ENCODE data around the gene PLXND1.

PLXND1 gene

DNA sequence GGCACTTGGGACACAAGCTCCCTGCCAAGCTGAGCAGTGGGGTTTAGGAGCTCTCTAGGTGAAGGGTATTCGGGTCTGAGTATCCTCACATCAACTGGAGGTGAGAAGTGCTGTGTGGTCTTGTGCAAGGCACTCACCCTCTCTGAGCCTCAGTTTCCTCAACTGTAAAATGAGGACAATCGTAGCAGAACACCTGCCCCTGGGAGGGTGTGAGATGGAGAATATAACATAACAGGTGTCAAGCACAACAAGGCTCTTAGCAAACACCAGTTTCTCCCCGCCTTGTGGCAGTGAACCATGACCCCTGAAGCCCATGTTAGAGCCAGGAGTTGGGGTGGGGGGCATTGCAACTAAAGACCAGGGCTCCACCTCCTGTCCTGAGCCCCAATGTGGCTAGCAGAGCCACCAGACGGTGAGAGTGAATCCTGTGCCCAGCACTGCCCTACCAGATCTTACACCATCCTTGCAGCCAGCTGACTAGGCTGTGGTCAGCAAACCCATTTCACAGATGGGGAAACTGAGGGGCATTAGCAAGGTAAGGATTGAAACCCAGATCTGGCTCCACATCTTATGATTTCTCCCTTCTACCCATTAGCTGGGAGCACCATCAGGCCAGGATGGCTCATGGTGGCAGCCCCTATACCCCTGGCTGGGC, 2.6 kb upstream of the PLXND1 start:
- TF ChIP-seq, protein P1, sequence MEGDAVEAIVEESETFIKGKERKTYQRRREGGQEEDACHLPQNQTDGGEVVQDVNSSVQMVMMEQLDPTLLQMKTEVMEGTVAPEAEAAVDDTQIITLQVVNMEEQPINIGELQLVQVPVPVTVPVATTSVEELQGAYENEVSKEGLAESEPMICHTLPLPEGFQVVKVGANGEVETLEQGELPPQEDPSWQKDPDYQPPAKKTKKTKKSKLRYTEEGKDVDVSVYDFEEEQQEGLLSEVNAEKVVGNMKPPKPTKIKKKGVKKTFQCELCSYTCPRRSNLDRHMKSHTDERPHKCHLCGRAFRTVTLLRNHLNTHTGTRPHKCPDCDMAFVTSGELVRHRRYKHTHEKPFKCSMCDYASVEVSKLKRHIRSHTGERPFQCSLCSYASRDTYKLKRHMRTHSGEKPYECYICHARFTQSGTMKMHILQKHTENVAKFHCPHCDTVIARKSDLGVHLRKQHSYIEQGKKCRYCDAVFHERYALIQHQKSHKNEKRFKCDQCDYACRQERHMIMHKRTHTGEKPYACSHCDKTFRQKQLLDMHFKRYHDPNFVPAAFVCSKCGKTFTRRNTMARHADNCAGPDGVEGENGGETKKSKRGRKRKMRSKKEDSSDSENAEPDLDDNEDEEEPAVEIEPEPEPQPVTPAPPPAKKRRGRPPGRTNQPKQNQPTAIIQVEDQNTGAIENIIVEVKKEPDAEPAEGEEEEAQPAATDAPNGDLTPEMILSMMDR (IDR thresholded peaks at IDR 0.05; ENCODE audit: insufficient read depth, low read depth, low read length, missing control alignments) = no peak
- no peak for DNase-seq (ENCODE audit: low read depth)
- H3K4me3 ChIP-seq (ENCODE audit: low read depth, low read length) = no peak overlapping the region

DNA sequence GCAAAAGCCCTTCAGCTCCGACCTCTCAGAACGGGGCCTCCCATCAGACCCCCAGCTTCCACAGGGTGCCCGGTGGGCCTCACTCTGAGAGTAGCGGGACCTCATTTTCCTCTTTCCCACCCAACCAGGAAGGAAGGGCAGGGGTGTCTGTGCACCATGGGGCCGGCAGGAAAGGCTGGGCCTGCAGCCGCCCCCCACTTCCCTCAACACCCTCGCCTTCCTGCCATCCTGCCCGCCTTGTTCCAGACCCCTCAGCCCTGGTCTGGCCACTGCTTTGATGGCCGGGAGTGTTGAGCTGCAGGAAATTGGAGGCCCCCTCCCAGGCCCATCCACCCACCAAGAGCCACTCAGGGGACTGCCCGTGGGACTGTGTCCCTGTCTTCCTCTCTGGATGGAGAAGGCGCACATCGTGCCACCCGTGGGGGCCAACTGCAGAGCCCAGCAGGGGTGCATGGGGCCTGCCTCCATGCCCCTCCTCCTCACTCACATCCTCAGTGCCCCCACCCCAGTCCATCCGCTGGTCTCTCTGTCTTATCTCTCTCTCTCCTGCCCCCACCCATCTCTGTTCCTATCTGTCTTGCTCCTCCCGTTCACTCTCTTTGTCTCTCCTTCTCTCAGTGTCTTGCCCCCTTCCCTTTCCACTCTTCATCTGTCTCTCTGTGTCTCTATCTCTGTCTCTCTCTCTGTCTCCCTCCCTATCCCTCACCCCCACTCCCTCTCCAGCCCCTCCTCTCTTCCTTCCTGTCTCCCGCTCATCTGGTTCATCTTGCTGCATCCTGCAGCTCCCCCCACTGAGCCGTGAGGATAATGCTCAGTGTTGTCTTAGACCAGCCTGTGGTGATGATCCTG, 1.8 kb upstream of the PLXND1 start:
- DNase-seq (ENCODE audit: low read depth) = no peak
- TF ChIP-seq, protein P1 (IDR thresholded peaks at IDR 0.05; ENCODE audit: insufficient read depth, low read depth, low read length, missing control alignments) = no peak
- H3K4me3 ChIP-seq (ENCODE audit: low read depth, low read length) = no peak overlapping the region

DNA sequence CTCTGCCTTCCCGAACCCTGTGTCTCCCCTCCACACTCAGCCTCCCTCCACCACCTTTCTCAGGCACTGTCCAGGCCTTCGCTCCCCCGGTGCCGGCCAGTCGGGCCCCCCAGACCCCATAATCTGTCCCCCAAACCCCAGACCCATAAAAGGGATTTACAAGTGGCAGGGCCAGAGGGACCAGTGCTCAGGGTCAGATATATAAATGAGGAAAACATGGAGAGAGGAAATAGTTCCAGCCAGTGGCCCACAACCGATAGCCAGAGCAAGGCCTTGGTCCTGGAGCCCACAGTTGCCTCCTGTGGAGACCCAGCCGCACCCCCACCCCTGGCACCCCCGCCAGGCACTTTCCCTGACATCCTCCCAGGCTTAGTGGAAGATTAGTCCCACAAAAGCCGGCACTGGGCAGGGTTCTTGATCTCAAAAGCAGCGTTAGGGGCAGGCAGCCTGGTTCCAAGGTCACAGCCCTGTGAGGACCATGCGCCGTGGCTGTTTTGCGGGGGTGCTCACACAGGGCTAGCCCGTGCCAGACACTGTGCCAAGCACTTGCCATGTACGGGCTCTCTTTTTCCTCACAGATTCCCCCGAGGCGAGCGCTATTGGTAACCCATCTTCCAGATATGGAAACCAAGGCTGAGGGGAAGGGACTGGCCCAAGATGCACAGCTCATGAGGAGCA, 1.1 kb upstream of the PLXND1 start:
- DNase-seq (ENCODE audit: low read depth) = no peak
- no peak overlapping the region; the same call in none of the 2 replicates for H3K4me3 ChIP-seq (ENCODE audit: low read depth, low read length)
- TF ChIP-seq, protein P1 (IDR thresholded peaks at IDR 0.05; ENCODE audit: insufficient read depth, low read depth, low read length, missing control alignments) = no peak

DNA sequence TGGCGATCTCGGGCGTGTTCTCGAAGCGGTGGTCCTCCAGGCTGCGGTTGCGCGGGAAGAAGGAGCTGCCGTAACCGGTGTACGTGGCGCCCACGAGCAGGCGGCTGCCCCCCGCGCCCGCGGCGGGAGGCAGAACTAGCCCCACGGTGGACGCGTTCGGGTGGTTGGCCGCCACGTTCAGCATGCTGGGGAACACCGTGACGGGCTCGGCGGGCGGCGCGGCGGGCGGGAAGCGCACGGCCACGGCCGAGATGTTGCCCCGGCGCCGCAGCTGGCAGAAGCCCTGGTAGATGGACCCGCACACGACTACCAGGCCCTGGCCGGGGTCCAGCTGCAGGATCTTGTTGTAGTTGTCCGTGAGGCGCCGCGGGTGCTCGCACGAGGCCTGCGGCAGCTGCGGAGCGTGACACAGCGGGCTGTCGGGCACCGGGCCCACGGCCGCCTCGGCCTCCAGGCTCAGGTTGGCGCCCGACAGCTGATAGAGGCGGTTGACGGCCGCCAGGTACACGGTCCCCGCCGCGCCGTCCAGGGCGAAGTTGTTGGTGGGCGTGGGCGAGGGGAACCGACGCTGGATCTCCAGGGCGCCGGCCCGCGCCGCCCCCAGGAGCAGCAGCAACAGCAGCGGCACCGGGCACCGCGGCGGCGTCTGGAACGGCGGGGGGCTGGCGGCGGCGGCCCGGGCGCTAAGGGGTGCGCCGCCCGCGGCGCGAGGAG, 397 bp downstream of the PLXND1 start:
- no peak for DNase-seq (ENCODE audit: low read depth)
- TF ChIP-seq, protein P1 (IDR thresholded peaks at IDR 0.05; ENCODE audit: insufficient read depth, low read depth, low read length, missing control alignments) = no peak
- no peak overlapping the region for H3K4me3 ChIP-seq (ENCODE audit: low read depth, low read length)

DNA sequence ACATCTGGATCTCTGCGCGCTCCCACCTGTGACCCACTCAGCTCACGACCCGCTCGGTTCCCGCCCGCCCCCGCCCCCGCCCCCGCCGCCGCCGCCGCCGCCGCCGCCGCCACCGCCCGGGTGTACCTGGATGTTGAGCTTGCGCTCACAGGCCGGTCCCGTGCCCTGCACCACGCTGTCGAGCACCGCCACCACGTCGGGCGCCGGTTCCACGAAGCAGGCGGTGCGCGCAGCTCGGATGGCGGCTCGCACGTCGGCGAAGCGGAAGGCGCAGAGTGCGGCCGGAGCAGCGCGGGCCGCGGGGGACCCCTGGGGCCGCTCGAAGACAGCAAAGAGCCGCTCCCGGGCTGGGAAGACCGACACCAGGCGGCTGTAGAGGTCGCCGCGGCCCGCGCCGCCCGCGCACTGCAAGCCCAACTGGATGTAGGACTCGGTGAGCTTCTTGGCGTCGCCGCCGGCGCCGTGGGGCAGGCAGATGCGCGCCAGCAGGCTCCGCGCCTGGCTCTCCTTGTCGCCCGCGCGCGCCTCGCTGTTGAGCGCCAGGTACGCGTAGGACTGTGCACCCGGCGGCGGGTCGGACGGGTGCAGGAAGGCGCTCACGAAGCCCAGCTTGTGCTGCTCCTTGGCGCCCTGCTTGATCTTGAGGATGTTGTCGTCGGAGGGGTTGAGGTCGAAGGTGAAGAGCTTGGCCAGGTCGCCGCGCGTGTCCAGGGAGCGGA, 1.1 kb downstream of the PLXND1 start:
- TF ChIP-seq, protein P1 (IDR thresholded peaks at IDR 0.05; ENCODE audit: insufficient read depth, low read depth, low read length, missing control alignments) = no peak
- H3K4me3 ChIP-seq (ENCODE audit: low read depth, low read length) = no peak overlapping the region
- peak; percentile 35 for DNase-seq (ENCODE audit: low read depth)

DNA sequence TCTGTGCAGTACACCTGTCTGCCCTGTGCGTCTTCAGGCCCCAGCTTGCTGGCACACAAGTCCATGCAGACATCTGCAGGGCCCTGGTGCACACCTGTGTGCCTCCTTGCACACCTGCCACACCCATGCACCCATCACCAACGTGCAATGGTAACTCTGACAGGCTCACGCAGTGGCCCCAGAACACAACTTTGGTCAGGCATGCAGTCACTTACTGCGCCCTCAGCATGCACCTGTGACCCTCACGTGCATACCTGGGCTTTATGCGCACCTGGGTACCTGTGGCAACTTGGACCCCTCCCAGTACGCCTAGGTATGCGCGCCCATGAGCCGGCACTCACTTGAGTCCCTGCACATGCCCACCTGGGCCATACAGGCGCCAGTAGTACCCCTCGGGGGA, 1.7 kb downstream of the PLXND1 start:
- H3K4me3 ChIP-seq (ENCODE audit: low read depth, low read length) = no peak overlapping the region
- DNase-seq (ENCODE audit: low read depth) = no peak
- TF ChIP-seq, protein P1 (IDR thresholded peaks at IDR 0.05; ENCODE audit: insufficient read depth, low read depth, low read length, missing control alignments) = no peak
